Ovary (tissue), 9 donors: ENCODE results near the gene PANK3. TPM values are rescaled to one million over a fixed set of nuclear protein-coding genes. Genes with fewer than 3 reads are reported as not detected.
"Not testable (repeated sequence)": the region's sequence is repeated elsewhere in the genome, so short reads cannot be mapped to it uniquely, and the experiment has no call there.

Experiments
- DNase-seq, 5 donors: peaks; one replicate each; pipeline ENCODE4 v3.0.0-alpha.2; 2019 to 2020
- H3K27ac ChIP-seq, 2 donors: fragments of 200-600 bp; one replicate each; pipeline versions ENCODE4 v1.5.1 to v1.8.0; 2019 to 2022
- H3K27me3 ChIP-seq: fragments of 200-600 bp; one replicate; pipeline ENCODE4 v1.8.0; 2022
- H3K36me3 ChIP-seq: fragments of 200-600 bp; sonication (generic); one replicate; pipeline ENCODE4 v1.5.1; 2019
- H3K4me1 ChIP-seq: one replicate; pipeline ENCODE4 v1.8.1; 2013; ENCODE audit warnings: mild to moderate bottlenecking, moderate library complexity; ENCODE audit not compliant: insufficient read depth
- H3K4me3 ChIP-seq: fragments of 200-600 bp; sonication (generic); one replicate; pipeline ENCODE4 v1.5.1; 2017
- H3K9me3 ChIP-seq, 2 donors: fragments of 200-600 bp in 1 of 2; sonication (generic) in 1 of 2; one replicate each; pipeline versions ENCODE4 v1.5.1 to v1.8.1; 2013 to 2019; ENCODE audit warnings: mild to moderate bottlenecking in 1 of 2, moderate library complexity in 1 of 2
- CTCF ChIP-seq, 3 donors: fragments of 450-650 bp in 2 of 3; fragments of 200-600 bp in 1 of 3; IDR thresholded peaks; one replicate each; pipeline versions ENCODE4 v1.5.1 to v1.8.0; 2016 to 2022; ENCODE audit warnings: antibody characterized with exemption in 3 of 3, mild to moderate bottlenecking in 1 of 3
- EP300 ChIP-seq: sonication (generic); formaldehyde crosslinking; IDR thresholded peaks from one replicate; pipeline ENCODE4 v1.6.1; 2017; ENCODE audit warnings: antibody characterized with exemption
- POLR2A ChIP-seq: fragments of 450-650 bp; IDR thresholded peaks from one replicate; pipeline ENCODE4 v1.6.1; 2017; ENCODE audit warnings: antibody characterized with exemption, mild to moderate bottlenecking, moderate library complexity
- WGBS, 3 donors: extraction: QIAGEN DNeasy Blood & Tissue Kit in 1 of 3; methylation state at CpG; one replicate each; pipeline versions ENCODE4 v1.1.5 to v1.1.7; 2013 to 2017; 5-methylcytosine and 5-hydroxymethylcytosine counted together
- intact Hi-C, 4 donors: fragments of 100-400 bp; cut with DNase I; formaldehyde crosslinking; loops; one replicate each; pipeline versions ENCODE4 v1.11.0 to v1.15.1; 2022 to 2023
- polyA plus RNA-seq, 2 donors: library from polyadenylated mRNA; stranded (reverse); fragments of 200-250 nt in 1 of 2; fragments of 350-450 nt in 1 of 2; fragmentation: Illumina TruSeq in 1 of 2; extraction: RNeasy Lipid Tissue Mini Kit (QIAGEN cat#74804) in 1 of 2; gene quantifications; one replicate each; pipeline ENCODE4 v1.2.3, GENCODE V29; 2013 to 2014
- total RNA-seq, 7 donors: library from RNA; depleted of rRNA in 2 of 7; stranded (reverse); fragments of >200 nt in 2 of 7; fragmentation: NEBNext Ultra II Directional in 3 of 7; extraction: Animal tissue kit (Norgen Biotek cat#: 25700) in 3 of 7; gene quantifications; one replicate each; pipeline versions ENCODE4 v1.1.0 to v1.2.4, GENCODE V29; 2016 to 2023
- donor health status: DM: no; HTN: no; CAD: no; lungs with moderate emphysema.
- donor health status: DM: no; HTN: no; CAD: no.
- donor health status: Bipolar disorder and iron deficiency.
- donor health status: DM: yes; HTN: yes; CAD: no.
- donor health status: DM: no; HTN: no; CAD: no.
- donor health status: DM: yes; HTN: yes; CAD: no.

PANK3 gene
- total and polyA plus RNA-seq, 9 donors, result 8.3 to 59.1 (median 35.7) TPM

- TF ChIP-seq CTCF (IDR thresholded peaks at IDR 0.05) (no peak), POLR2A (no peak), EP300 (no peak)
- DNase-seq, result no peak
- no peak overlapping the region for H3K27ac ChIP-seq
- H3K9me3 ChIP-seq, result no peaks in the 10 kb centered on the region
- intact Hi-C loops, result no loop called here
- no peak overlapping the region for H3K4me3 ChIP-seq
- 54 to 57% (median 57%) methylated on average over 2 of the region's 2 CpGs for WGBS, 3 donors
- no peaks in the 10 kb centered on the region for H3K36me3 ChIP-seq
- H3K27me3 ChIP-seq, result no peaks in the 10 kb centered on the region
- no peaks in the 10 kb centered on the region for H3K4me1 ChIP-seq
These were observed 42.0 kb downstream of the PANK3 start for GRCh38 chr5:168537176-168537575.

- H3K27ac ChIP-seq, DNase-seq, H3K4me1 ChIP-seq, H3K36me3 ChIP-seq, intact Hi-C loops, H3K27me3 ChIP-seq, H3K9me3 ChIP-seq, H3K4me3 ChIP-seq: not testable (repeated sequence)
- WGBS, 3 donors, result 82 to 89% (median 84%) methylated on average over 7 of the region's 7 CpGs
These were observed 44.8 kb downstream of the PANK3 start for GRCh38 chr5:168534351-168534750.

GRCh38 chr5:168531987-168532864 is 46.9 kb downstream of the PANK3 start:
- H3K27me3 ChIP-seq, result no peaks in the 10 kb centered on the region
- H3K36me3 ChIP-seq, result no peaks in the 10 kb centered on the region
- DNase-seq, result no peak
- peaks cover 5% of the 10 kb centered on the region for H3K4me1 ChIP-seq
- intact Hi-C loops, result no loop called here
- TF ChIP-seq POLR2A (no peak), EP300 (no peak), CTCF (IDR thresholded peaks at IDR 0.05) (no peak)
- 60 to 77% (median 65%) methylated on average over 6 of the region's 6 CpGs for WGBS, 3 donors
- no peak overlapping the region for H3K27ac ChIP-seq
- H3K4me3 ChIP-seq, result no peak overlapping the region
- H3K9me3 ChIP-seq, result no peaks in the 10 kb centered on the region

- intact Hi-C loops, result no loop called here
- Histone ChIP-seq H3K27ac (no peak overlapping the region), H3K9me3 (no peaks in the 10 kb centered on the region), H3K27me3 (no peaks in the 10 kb centered on the region), H3K4me1 (peaks cover 5% of the 10 kb centered on the region), H3K36me3 (no peaks in the 10 kb centered on the region), H3K4me3 (no peak overlapping the region)
- DNase-seq, result no peak
- TF ChIP-seq CTCF (IDR thresholded peaks at IDR 0.05), result no peak
- TF ChIP-seq EP300, result no peak
- no peak for TF ChIP-seq POLR2A
- WGBS, 3 donors, result 79 to 84% (median 81%) methylated on average over 5 of the region's 5 CpGs
These were observed 48.0 kb downstream of the PANK3 start for GRCh38 chr5:168531191-168531590.

DNA sequence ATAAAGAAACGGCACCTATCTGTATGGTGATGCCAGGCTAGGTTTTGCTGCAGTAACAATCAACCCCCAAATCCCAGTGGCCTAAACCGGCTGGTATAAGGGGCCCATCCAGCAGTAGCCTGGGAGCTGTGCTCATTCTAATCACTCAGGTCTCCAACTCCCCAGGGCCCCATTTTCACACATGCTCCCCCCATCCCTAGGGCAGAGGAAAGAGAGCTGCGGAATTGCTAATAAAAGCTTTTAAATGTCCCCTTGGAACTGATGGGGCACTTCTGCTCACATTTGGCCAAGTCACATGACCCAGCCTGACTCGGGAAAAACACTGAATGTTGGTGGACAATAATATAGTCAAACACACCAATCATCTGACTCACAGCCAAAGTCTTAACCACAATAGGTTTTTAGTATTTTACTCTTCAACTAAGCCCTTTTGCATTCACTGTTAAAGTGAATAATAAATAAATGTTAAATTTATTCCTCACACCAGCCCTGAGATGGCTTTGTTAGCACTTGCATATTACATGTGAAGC is 48.5 kb downstream of the PANK3 start:
- no peak overlapping the region for H3K27ac ChIP-seq
- TF ChIP-seq POLR2A (no peak), EP300 (no peak), CTCF (IDR thresholded peaks at IDR 0.05) (no peak)
- intact Hi-C loops, result no loop called here
- peaks cover 5% of the 10 kb centered on the region for H3K4me1 ChIP-seq
- WGBS, 3 donors, result 66 to 84% (median 69%) methylated on average over 4 of the region's 4 CpGs
- no peak for DNase-seq
- no peak overlapping the region for H3K4me3 ChIP-seq
- H3K36me3 ChIP-seq, result no peaks in the 10 kb centered on the region
- H3K27me3 ChIP-seq, result no peaks in the 10 kb centered on the region
- H3K9me3 ChIP-seq, result no peaks in the 10 kb centered on the region
